HG02571 (cell line): ENCODE measurements around the gene PTP4A2.
"Not testable (repeated sequence)": the region's sequence is repeated elsewhere in the genome, so short reads cannot be mapped to it uniquely, and the experiment has no call there.

ENCODE experiments used
- ATAC-seq: cut with Tn5 transposase; IDR thresholded peaks from one replicate; pipeline ENCODE4 v1.9.1; 2021; ENCODE audit warnings: mild to moderate bottlenecking, moderate library complexity; ENCODE audit not compliant: unreplicated experiment

Gene PTP4A2

GRCh38 chr1:31926252-31926651 lies 11.9 kb downstream of the PTP4A2 start:
- ATAC-seq: no peak

- not testable (repeated sequence) for ATAC-seq
Measured at GRCh38 chr1:31925824-31926223, 12.3 kb downstream of the PTP4A2 start.

GRCh38 chr1:31924839-31925238 lies 13.3 kb downstream of the PTP4A2 start:
- no peak for ATAC-seq

GRCh38 chr1:31923901-31924535 lies 14.2 kb downstream of the PTP4A2 start:
- no peak for ATAC-seq

- ATAC-seq: no peak
Measured at GRCh38 chr1:31920956-31921355, 17.2 kb downstream of the PTP4A2 start.

GRCh38 chr1:31919591-31919990 lies 18.6 kb downstream of the PTP4A2 start:
- no peak for ATAC-seq

GRCh38 chr1:31915438-31915837 lies 22.7 kb downstream of the PTP4A2 start:
- ATAC-seq: no peak

- no peak for ATAC-seq
Measured at GRCh38 chr1:31913968-31914367, 24.2 kb downstream of the PTP4A2 start.

- no peak for ATAC-seq
Measured at GRCh38 chr1:31912839-31913239, 25.3 kb downstream of the PTP4A2 start.

GRCh38 chr1:31911994-31912780 lies 26.0 kb downstream of the PTP4A2 start:
- ATAC-seq: no peak

GRCh38 chr1:31910933-31911332 lies 27.2 kb downstream of the PTP4A2 start:
- no peak for ATAC-seq

GRCh38 chr1:31909691-31910090 lies 28.5 kb downstream of the PTP4A2 start:
- no peak for ATAC-seq

GRCh38 chr1:31906557-31906956 lies 31.6 kb downstream of the PTP4A2 start:
- no peak for ATAC-seq

GRCh38 chr1:31905681-31906080 lies 32.5 kb downstream of the PTP4A2 start:
- ATAC-seq: no peak

GRCh38 chr1:31905093-31905509 lies 33.1 kb downstream of the PTP4A2 start:
- ATAC-seq: no peak

- ATAC-seq: no peak
Measured at GRCh38 chr1:31904339-31905092, 33.7 kb downstream of the PTP4A2 start.

GRCh38 chr1:31902510-31902860 lies 35.7 kb downstream of the PTP4A2 start:
- no peak for ATAC-seq

GRCh38 chr1:31901838-31902509 lies 36.2 kb downstream of the PTP4A2 start:
- no peak for ATAC-seq

GRCh38 chr1:31900790-31901189 lies 37.4 kb downstream of the PTP4A2 start:
- ATAC-seq: no peak

- ATAC-seq: no peak
Measured at GRCh38 chr1:31897526-31898100, 40.6 kb downstream of the PTP4A2 start.
